Measurements from ENCODE around the gene FAM174B. TPM values are rescaled to one million over a fixed set of nuclear protein-coding genes. Genes with fewer than 3 reads are reported as not detected.
"Not testable (repeated sequence)": the region's sequence is repeated elsewhere in the genome, so short reads cannot be mapped to it uniquely, and the experiment has no call there.

FAM174B gene
- total and polyA plus RNA-seq, 4 donors: 9.9 to 23.5 (median 17.9) TPM

GRCh38 chr15:92614791-92615785 is 40.5 kb downstream of the FAM174B start:
- H3K27me3 ChIP-seq (ENCODE audit: control insufficient read depth, insufficient read depth, low read length): no peaks in the 10 kb centered on the region
- H3K4me3 ChIP-seq (ENCODE audit: low read depth, low read length): no peak overlapping the region
- peaks cover 17% of the 10 kb centered on the region for H3K36me3 ChIP-seq (ENCODE audit: control insufficient read depth, insufficient read depth, low read length)
- no peak for DNase-seq (ENCODE audit: low read depth in 4 of 6, low spot score in 6 of 6)
- H3K4me1 ChIP-seq (ENCODE audit: control insufficient read depth, insufficient read depth, low read length): peaks cover 13% of the 10 kb centered on the region
- H3K9me3 ChIP-seq (ENCODE audit: control insufficient read depth, insufficient read depth, low read length): no peaks in the 10 kb centered on the region
- WGBS (ENCODE audit: insufficient coverage): 89% methylated on average over 12 of the region's 18 CpGs
- no peak overlapping the region for H3K27ac ChIP-seq (ENCODE audit: low read depth, low read length)

- Histone ChIP-seq H3K9me3 (ENCODE audit: control insufficient read depth, insufficient read depth, low read length) (no peaks in the 10 kb centered on the region), H3K27ac (ENCODE audit: low read depth, low read length) (no peak overlapping the region)
- 90% methylated on average over 2 of the region's 4 CpGs for WGBS (ENCODE audit: insufficient coverage)
Observed at GRCh38 chr15:92614301-92614700, 41.3 kb downstream of the FAM174B start.

GRCh38 chr15:92613841-92614240 is 41.7 kb downstream of the FAM174B start:
- no peak overlapping the region for H3K4me3 ChIP-seq (ENCODE audit: low read depth, low read length)
- peaks cover 16% of the 10 kb centered on the region for H3K4me1 ChIP-seq (ENCODE audit: control insufficient read depth, insufficient read depth, low read length)
- no peaks in the 10 kb centered on the region for H3K9me3 ChIP-seq (ENCODE audit: control insufficient read depth, insufficient read depth, low read length)
- H3K36me3 ChIP-seq (ENCODE audit: control insufficient read depth, insufficient read depth, low read length): peaks cover 15% of the 10 kb centered on the region
- 96% methylated on average over 7 of the region's 7 CpGs for WGBS (ENCODE audit: insufficient coverage)
- H3K27me3 ChIP-seq (ENCODE audit: control insufficient read depth, insufficient read depth, low read length): no peaks in the 10 kb centered on the region
- no peak for DNase-seq (ENCODE audit: low read depth in 4 of 6, low spot score in 6 of 6)
- H3K27ac ChIP-seq (ENCODE audit: low read depth, low read length): no peak overlapping the region

More at GRCh38 chr15:92614301-92614700, 41.3 kb downstream of the FAM174B start:
- DNase-seq (ENCODE audit: low read depth in 4 of 6, low spot score in 6 of 6): no peak
- H3K36me3 ChIP-seq (ENCODE audit: control insufficient read depth, insufficient read depth, low read length): peaks cover 16% of the 10 kb centered on the region
- H3K4me3 ChIP-seq (ENCODE audit: low read depth, low read length): no peak overlapping the region
- H3K27me3 ChIP-seq (ENCODE audit: control insufficient read depth, insufficient read depth, low read length): no peaks in the 10 kb centered on the region
- peaks cover 16% of the 10 kb centered on the region for H3K4me1 ChIP-seq (ENCODE audit: control insufficient read depth, insufficient read depth, low read length)

DNA sequence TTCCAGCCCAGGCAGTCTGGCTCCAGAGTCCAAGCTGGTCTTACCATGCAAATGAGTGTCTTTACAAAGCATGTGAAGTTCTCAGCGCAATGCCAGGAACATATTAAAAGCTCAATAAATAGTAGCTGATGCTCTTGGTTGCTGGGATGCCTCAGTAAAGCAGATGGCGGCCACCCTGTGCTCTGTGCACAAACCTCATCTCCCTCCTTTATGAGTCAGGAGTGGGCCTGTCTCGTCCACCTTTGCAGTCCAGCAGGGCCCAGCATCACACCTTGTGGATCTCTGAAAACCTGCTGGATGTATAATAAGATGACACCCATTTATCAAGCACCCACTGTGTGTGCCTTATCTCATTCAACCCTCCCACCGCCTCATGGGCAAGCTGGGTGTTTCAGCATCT is 42.7 kb downstream of the FAM174B start:
- Histone ChIP-seq H3K9me3 (ENCODE audit: control insufficient read depth, insufficient read depth, low read length) (no peaks in the 10 kb centered on the region), H3K4me1 (ENCODE audit: control insufficient read depth, insufficient read depth, low read length) (peaks cover 16% of the 10 kb centered on the region), H3K27me3 (ENCODE audit: control insufficient read depth, insufficient read depth, low read length) (no peaks in the 10 kb centered on the region), H3K27ac (ENCODE audit: low read depth, low read length) (no peak overlapping the region), H3K36me3 (ENCODE audit: control insufficient read depth, insufficient read depth, low read length) (peaks cover 15% of the 10 kb centered on the region), H3K4me3 (ENCODE audit: low read depth, low read length) (no peak overlapping the region)
- WGBS (ENCODE audit: insufficient coverage): 90% methylated on average over 2 of the region's 4 CpGs
- no peak for DNase-seq (ENCODE audit: low read depth in 4 of 6, low spot score in 6 of 6)

DNA sequence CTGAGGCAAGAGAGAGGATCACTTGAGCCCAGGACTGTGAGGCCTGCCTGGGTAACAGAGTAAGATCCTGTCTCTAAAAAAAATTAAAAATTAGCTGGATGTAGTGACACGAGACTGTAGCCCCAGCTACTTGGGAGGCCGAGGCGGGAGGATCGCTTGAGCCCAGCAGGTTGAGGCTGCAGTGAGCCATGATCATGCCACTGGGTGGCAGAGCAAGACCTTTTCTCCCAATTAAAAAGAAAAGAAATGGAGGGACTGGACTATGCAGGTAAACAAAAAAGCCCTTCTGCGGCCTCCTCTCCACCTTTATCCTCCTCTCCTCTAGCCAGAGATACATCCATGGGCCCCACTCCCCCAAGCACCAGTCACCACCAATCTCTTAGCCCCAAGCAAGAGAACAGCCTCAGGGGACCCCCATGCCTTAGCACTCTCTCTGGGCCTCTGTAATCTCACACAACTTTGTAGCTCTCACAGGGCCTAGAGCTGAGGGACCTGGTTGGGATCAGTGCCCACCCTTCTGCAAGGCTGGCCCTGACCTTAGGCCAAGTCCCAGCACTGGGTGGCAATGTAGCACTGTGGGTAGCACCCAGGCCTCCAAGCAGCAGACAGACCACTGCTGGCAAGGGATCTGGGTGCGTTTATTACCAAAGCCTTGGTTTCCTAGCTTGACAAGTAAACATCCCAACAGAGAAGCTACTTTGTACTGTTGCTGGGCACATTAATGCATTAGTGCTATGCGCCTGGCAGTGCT is 43.4 kb downstream of the FAM174B start:
- Histone ChIP-seq H3K9me3 (ENCODE audit: control insufficient read depth, insufficient read depth, low read length) (no peaks in the 10 kb centered on the region), H3K36me3 (ENCODE audit: control insufficient read depth, insufficient read depth, low read length) (peaks cover 8% of the 10 kb centered on the region), H3K27ac (ENCODE audit: low read depth, low read length) (no peak overlapping the region), H3K27me3 (ENCODE audit: control insufficient read depth, insufficient read depth, low read length) (no peaks in the 10 kb centered on the region), H3K4me1 (ENCODE audit: control insufficient read depth, insufficient read depth, low read length) (peaks cover 9% of the 10 kb centered on the region), H3K4me3 (ENCODE audit: low read depth, low read length) (no peak overlapping the region)
- WGBS (ENCODE audit: insufficient coverage): 100% methylated on average over 2 of the region's 7 CpGs
- no peak for DNase-seq (ENCODE audit: low read depth in 4 of 6, low spot score in 6 of 6)

GRCh38 chr15:92611150-92611549 is 44.4 kb downstream of the FAM174B start:
- H3K9me3 ChIP-seq (ENCODE audit: control insufficient read depth, insufficient read depth, low read length): no peaks in the 10 kb centered on the region
- DNase-seq (ENCODE audit: low read depth in 4 of 6, low spot score in 6 of 6): no peak

GRCh38 chr15:92610101-92610520 is 45.5 kb downstream of the FAM174B start:
- DNase-seq (ENCODE audit: low read depth in 4 of 6, low spot score in 6 of 6): no peak
- H3K36me3 ChIP-seq (ENCODE audit: control insufficient read depth, insufficient read depth, low read length): peaks cover 3% of the 10 kb centered on the region
- H3K4me1 ChIP-seq (ENCODE audit: control insufficient read depth, insufficient read depth, low read length): peaks cover 7% of the 10 kb centered on the region
- H3K27me3 ChIP-seq (ENCODE audit: control insufficient read depth, insufficient read depth, low read length): no peaks in the 10 kb centered on the region
- H3K27ac ChIP-seq (ENCODE audit: low read depth, low read length): no peak overlapping the region
- no peak overlapping the region for H3K4me3 ChIP-seq (ENCODE audit: low read depth, low read length)
- 46% methylated on average over 9 of the region's 9 CpGs for WGBS (ENCODE audit: insufficient coverage)
- H3K9me3 ChIP-seq (ENCODE audit: control insufficient read depth, insufficient read depth, low read length): no peaks in the 10 kb centered on the region

More at GRCh38 chr15:92611150-92611549, 44.4 kb downstream of the FAM174B start:
- no peaks in the 10 kb centered on the region for H3K27me3 ChIP-seq (ENCODE audit: control insufficient read depth, insufficient read depth, low read length)
- H3K27ac ChIP-seq (ENCODE audit: low read depth, low read length): no peak overlapping the region
- H3K36me3 ChIP-seq (ENCODE audit: control insufficient read depth, insufficient read depth, low read length): peaks cover 3% of the 10 kb centered on the region
- no peak overlapping the region for H3K4me3 ChIP-seq (ENCODE audit: low read depth, low read length)
- peaks cover 7% of the 10 kb centered on the region for H3K4me1 ChIP-seq (ENCODE audit: control insufficient read depth, insufficient read depth, low read length)

DNA sequence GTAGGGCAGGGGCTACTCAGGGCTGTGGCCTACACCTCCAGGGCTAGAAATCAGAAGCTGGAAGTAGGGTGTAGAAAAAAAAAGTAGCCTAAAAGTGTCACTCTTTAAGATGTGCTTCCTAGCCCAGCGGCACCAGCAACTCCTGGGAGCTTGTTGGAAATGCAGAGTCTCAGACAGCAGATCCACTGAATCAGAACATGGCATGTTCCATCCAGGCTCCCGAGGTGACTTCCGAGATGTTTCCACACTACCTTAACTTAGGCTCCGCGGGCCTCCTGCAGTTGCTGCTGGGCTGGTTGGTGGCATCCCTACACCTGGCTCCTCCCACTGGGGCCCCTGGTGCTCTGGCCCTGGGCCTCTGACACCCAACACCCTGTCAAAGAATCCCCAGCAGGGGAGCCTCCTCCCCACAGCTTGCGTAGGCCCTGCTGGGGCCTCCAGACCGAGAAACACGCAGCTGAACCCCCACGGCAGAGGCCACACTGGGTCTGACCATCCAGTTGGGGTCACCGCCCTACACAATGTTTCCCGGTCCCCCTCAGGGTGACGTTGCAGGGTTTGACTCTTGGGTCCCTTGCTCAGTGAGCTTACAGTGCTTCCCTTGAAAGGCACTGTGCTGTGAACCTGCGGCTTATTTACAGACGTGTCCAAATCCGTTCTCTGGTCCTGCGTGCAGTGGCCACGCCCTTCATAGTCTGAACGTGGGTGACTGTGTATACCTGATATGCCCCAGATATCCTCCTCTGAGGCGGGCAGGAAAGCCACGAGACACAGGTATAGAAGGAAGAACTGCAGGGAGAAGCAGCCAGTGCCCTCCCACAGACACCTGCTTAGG is 46.5 kb downstream of the FAM174B start:
- DNase-seq (ENCODE audit: low read depth in 4 of 6, low spot score in 6 of 6): no peak
- Histone ChIP-seq H3K27me3 (ENCODE audit: control insufficient read depth, insufficient read depth, low read length) (no peaks in the 10 kb centered on the region), H3K36me3 (ENCODE audit: control insufficient read depth, insufficient read depth, low read length) (peaks cover 3% of the 10 kb centered on the region), H3K27ac (ENCODE audit: low read depth, low read length) (no peak overlapping the region), H3K9me3 (ENCODE audit: control insufficient read depth, insufficient read depth, low read length) (no peaks in the 10 kb centered on the region), H3K4me3 (ENCODE audit: low read depth, low read length) (no peak overlapping the region), H3K4me1 (ENCODE audit: control insufficient read depth, insufficient read depth, low read length) (peaks cover 7% of the 10 kb centered on the region)
- WGBS (ENCODE audit: insufficient coverage): 94% methylated on average over 20 of the region's 20 CpGs

DNA sequence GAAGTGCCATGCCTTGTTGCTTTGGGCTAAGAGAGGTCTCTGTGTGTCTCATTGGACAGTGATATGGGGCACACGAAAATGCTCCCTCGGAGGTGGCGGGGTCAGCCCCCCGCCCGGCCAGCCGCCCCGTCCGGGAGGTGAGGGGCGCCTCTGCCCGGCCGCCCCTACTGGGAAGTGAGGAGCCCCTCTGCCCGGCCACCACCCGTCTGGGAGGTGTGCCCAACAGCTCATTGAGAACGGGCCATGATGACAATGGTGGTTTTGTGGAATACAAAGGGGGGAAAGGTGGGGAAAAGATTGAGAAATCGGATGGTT is 48.8 kb downstream of the FAM174B start:
- not testable (repeated sequence) for H3K27ac ChIP-seq (ENCODE audit: low read depth, low read length); H3K4me1 ChIP-seq (ENCODE audit: control insufficient read depth, insufficient read depth, low read length); H3K4me3 ChIP-seq (ENCODE audit: low read depth, low read length); H3K9me3 ChIP-seq (ENCODE audit: control insufficient read depth, insufficient read depth, low read length); H3K27me3 ChIP-seq (ENCODE audit: control insufficient read depth, insufficient read depth, low read length); DNase-seq (ENCODE audit: low read depth in 4 of 6, low spot score in 6 of 6); H3K36me3 ChIP-seq (ENCODE audit: control insufficient read depth, insufficient read depth, low read length)
- no CpG with 5 or more reads among the region's 15 CpGs for WGBS (ENCODE audit: insufficient coverage)
